Cardiac muscle cell (in vitro differentiated cells and primary cell): Measurements from ENCODE around the gene PAQR5. TPM values are rescaled to one million over a fixed set of nuclear protein-coding genes. Genes with fewer than 3 reads are reported as not detected.
A peak's percentile ranks its signal among the peaks of the same experiment; 100 is the strongest.

Experiments used
- DNase-seq, 2 donors: peaks; one replicate each; pipeline versions ENCODE4 v3.0.0 to v3.0.0-alpha.2; 2010 to 2017; ENCODE audit warnings: low read depth in 1 of 2, low spot score in 1 of 2
- H3K27ac ChIP-seq: fragments of 200-600 bp; sonication (generic); 2 replicates; pipeline ENCODE4 v1.5.1; 2016
- H3K27me3 ChIP-seq: fragments of 200-600 bp; sonication (generic); 2 replicates; pipeline ENCODE4 v1.6.0; 2016; ENCODE audit warnings: control low read depth
- H3K36me3 ChIP-seq: fragments of 200-600 bp; sonication (generic); 2 replicates; pipeline ENCODE4 v1.5.1; 2016; ENCODE audit warnings: control low read depth
- H3K4me1 ChIP-seq: fragments of 200-600 bp; sonication (generic); 2 replicates; pipeline ENCODE4 v1.8.1; 2017; ENCODE audit warnings: low read depth, mild to moderate bottlenecking, mixed run types
- H3K4me3 ChIP-seq: fragments of 200-600 bp; sonication (generic); 2 replicates; pipeline ENCODE4 v1.5.1; 2016; ENCODE audit warnings: mild to moderate bottlenecking
- H3K9me3 ChIP-seq: fragments of 200-600 bp; sonication (generic); 2 replicates; pipeline ENCODE4 v1.5.1; 2017; ENCODE audit warnings: low read depth, mild to moderate bottlenecking, control low read depth
- CTCF ChIP-seq: IDR thresholded peaks from 2 replicates; pipeline ENCODE4 v1.5.1; 2012; ENCODE audit warnings: low read depth, mild to moderate bottlenecking, low read length
- polyA plus RNA-seq: library from polyadenylated mRNA; unstranded; fragments of >200 nt; fragmentation: Nextera tagmentation; extraction: Ambion mirVana; gene quantifications from 2 replicates; pipeline ENCODE4 v1.2.1, GENCODE V29; 2016
- total RNA-seq: library from RNA; depleted of rRNA; stranded (reverse); fragments of >200 nt; gene quantifications from 2 replicates; pipeline ENCODE4 v1.2.3, GENCODE V29; 2016

Gene PAQR5
- total and polyA plus RNA-seq, 2 experiments from 2014 or later: 0.18 to 0.39 TPM

GRCh38 chr15:69302929-69303328 is 4.2 kb downstream of the PAQR5 start:
- no peaks in the 10 kb centered on the region for H3K9me3 ChIP-seq
- H3K4me1 ChIP-seq: no peaks in the 10 kb centered on the region
- DNase-seq: no peak
- peaks cover 31% of the 10 kb centered on the region for H3K27me3 ChIP-seq
- no peak overlapping the region for H3K4me3 ChIP-seq
- no peak for TF ChIP-seq CTCF
- no peak overlapping the region for H3K27ac ChIP-seq
- no peaks in the 10 kb centered on the region for H3K36me3 ChIP-seq

GRCh38 chr15:69303337-69304181 is 4.8 kb downstream of the PAQR5 start:
- TF ChIP-seq CTCF: peak; percentile 27
- Histone ChIP-seq H3K36me3 (no peaks in the 10 kb centered on the region), H3K27me3 (peaks cover 25% of the 10 kb centered on the region), H3K27ac (no peak overlapping the region), H3K9me3 (no peaks in the 10 kb centered on the region), H3K4me3 (no peak overlapping the region), H3K4me1 (no peaks in the 10 kb centered on the region)
- DNase-seq: peak in 1 of 2 donors; percentile 56

- no peak for TF ChIP-seq CTCF
- Histone ChIP-seq H3K27me3 (peaks cover 19% of the 10 kb centered on the region), H3K36me3 (no peaks in the 10 kb centered on the region), H3K4me1 (no peaks in the 10 kb centered on the region), H3K9me3 (no peaks in the 10 kb centered on the region), H3K4me3 (no peak overlapping the region), H3K27ac (no peak overlapping the region)
- peak in 1 of 2 donors; percentile 86 for DNase-seq
These were observed 5.5 kb downstream of the PAQR5 start for GRCh38 chr15:69304182-69304545.

GRCh38 chr15:69305204-69305931 is 6.7 kb downstream of the PAQR5 start:
- Histone ChIP-seq H3K27ac (no peak overlapping the region), H3K4me1 (no peaks in the 10 kb centered on the region)
- TF ChIP-seq CTCF: no peak

GRCh38 chr15:69305933-69306568 is 7.3 kb downstream of the PAQR5 start:
- no peak for DNase-seq
- no peak for TF ChIP-seq CTCF
- Histone ChIP-seq H3K9me3 (no peaks in the 10 kb centered on the region), H3K4me3 (no peak overlapping the region), H3K4me1 (no peaks in the 10 kb centered on the region), H3K36me3 (no peaks in the 10 kb centered on the region), H3K27ac (no peak overlapping the region), H3K27me3 (peaks cover 6% of the 10 kb centered on the region)

More at GRCh38 chr15:69305204-69305931, 6.7 kb downstream of the PAQR5 start:
- Histone ChIP-seq H3K36me3 (no peaks in the 10 kb centered on the region), H3K4me3 (no peak overlapping the region), H3K27me3 (peaks cover 7% of the 10 kb centered on the region), H3K9me3 (no peaks in the 10 kb centered on the region)
- DNase-seq: peak in 1 of 2 donors; percentile 90
